OCI-LY1 (cell line): ENCODE results near the gene CHRM4.

Experiments used
- H2AFZ ChIP-seq: fragments of 200-600 bp; sonication (generic), shearing (Covaris generic); 2 replicates; pipeline ENCODE4 v1.6.0; 2014; ENCODE audit warnings: antibody characterized with exemption, mild to moderate bottlenecking, low read length
- H3F3A ChIP-seq: fragments of 200-600 bp; sonication (generic), shearing (Covaris generic); 2 replicates; pipeline ENCODE4 v1.6.0; 2014; ENCODE audit warnings: mild to moderate bottlenecking, antibody characterized with exemption, low read length, moderate library complexity; ENCODE audit not compliant: insufficient read depth
- H3K27ac ChIP-seq: fragments of 200-600 bp; sonication (generic); 2 replicates; pipeline ENCODE4 v1.5.1; 2014; ENCODE audit warnings: low read length, mixed run types, mild to moderate bottlenecking, low read depth; ENCODE audit not compliant: poor library complexity, severe bottlenecking
- H3K27me3 ChIP-seq: fragments of 200-600 bp; sonication (generic); 2 replicates; pipeline ENCODE4 v1.6.0; 2014; ENCODE audit warnings: antibody characterized with exemption, mild to moderate bottlenecking, low read length, moderate library complexity; ENCODE audit not compliant: insufficient read depth
- H3K36me3 ChIP-seq: fragments of 200-600 bp; sonication (generic); 2 replicates; pipeline ENCODE4 v1.6.1; 2014; ENCODE audit warnings: mild to moderate bottlenecking, antibody characterized with exemption, low read length, moderate library complexity, mixed read lengths; ENCODE audit not compliant: insufficient read depth
- H3K4me1 ChIP-seq: fragments of 200-600 bp; sonication (generic); 2 replicates; pipeline ENCODE4 v1.5.1; 2014; ENCODE audit warnings: mild to moderate bottlenecking, low read length, moderate library complexity; ENCODE audit not compliant: insufficient read depth, severe bottlenecking
- H3K4me2 ChIP-seq: fragments of 200-600 bp; sonication (generic), shearing (Covaris generic); 2 replicates; pipeline ENCODE4 v1.6.1; 2014; ENCODE audit warnings: low read length
- H3K4me3 ChIP-seq: fragments of 200-600 bp; sonication (generic); 2 replicates; pipeline ENCODE4 v1.5.1; 2014; ENCODE audit warnings: low read length, low read depth, mild to moderate bottlenecking, mixed read lengths; ENCODE audit not compliant: poor library complexity, severe bottlenecking
- H3K79me2 ChIP-seq: fragments of 200-600 bp; shearing (Covaris generic); 2 replicates; pipeline ENCODE4 v1.6.1; 2016; ENCODE audit warnings: mixed run types, low read length, mixed read lengths; ENCODE audit not compliant: insufficient read depth
- H3K9ac ChIP-seq: fragments of 200-600 bp; sonication (generic), shearing (Covaris generic); 2 replicates; pipeline ENCODE4 v1.6.1; 2014; ENCODE audit warnings: mild to moderate bottlenecking, low read length, mixed read lengths
- H3K9me2 ChIP-seq: fragments of 200-600 bp; sonication (generic), shearing (Covaris generic); 2 replicates; pipeline ENCODE4 v1.6.1; 2014; ENCODE audit warnings: low read depth, mild to moderate bottlenecking, low read length, mixed read lengths
- H3K9me3 ChIP-seq: fragments of 200-600 bp; shearing (Covaris generic); 2 replicates; pipeline ENCODE4 v1.6.1; 2014; ENCODE audit warnings: low read length, mixed read lengths
- H4K20me1 ChIP-seq: fragments of 200-600 bp; sonication (generic), shearing (Covaris generic); 2 replicates; pipeline ENCODE4 v1.6.0; 2016; ENCODE audit warnings: mild to moderate bottlenecking, low read length; ENCODE audit not compliant: insufficient read depth
- CTCF ChIP-seq: fragments of 200-600 bp; sonication (generic), shearing (Covaris generic); IDR thresholded peaks from 2 replicates; pipeline ENCODE4 v1.5.1; 2017; ENCODE audit warnings: mild to moderate bottlenecking, antibody characterized with exemption, low read length, moderate library complexity, mixed read lengths
- EZH2 ChIP-seq: fragments of 200-600 bp; sonication (generic), shearing (Covaris generic); IDR thresholded peaks from 2 replicates; pipeline ENCODE4 v1.8.0; 2017; ENCODE audit warnings: borderline replicate concordance, mixed run types, mild to moderate bottlenecking, antibody characterized with exemption, low read length, moderate library complexity, mixed read lengths

Gene CHRM4

GRCh38 chr11:46427364-46427763, 35.8 kb upstream of the CHRM4 start:
- H4K20me1 ChIP-seq, result no peaks in the 10 kb centered on the region
- TF ChIP-seq EZH2 (no peak), CTCF (no peak)
- H3K27ac ChIP-seq, result no peak overlapping the region
- no peaks in the 10 kb centered on the region for H3K27me3 ChIP-seq
- no peaks in the 10 kb centered on the region for H3F3A ChIP-seq
- H3K9ac ChIP-seq, result no peak overlapping the region
- no peaks in the 10 kb centered on the region for H3K9me3 ChIP-seq
- no peaks in the 10 kb centered on the region for H3K9me2 ChIP-seq
- H3K36me3 ChIP-seq, result peaks cover 17% of the 10 kb centered on the region; the same call in 1 of the 2 replicates
- H3K4me2 ChIP-seq, result no peak overlapping the region
- no peak overlapping the region for H3K4me3 ChIP-seq
- no peaks in the 10 kb centered on the region for H3K79me2 ChIP-seq
- no peak overlapping the region for H2AFZ ChIP-seq
- no peaks in the 10 kb centered on the region for H3K4me1 ChIP-seq

GRCh38 chr11:46426233-46426991, 34.8 kb upstream of the CHRM4 start:
- H2AFZ ChIP-seq, result no peak overlapping the region
- H3K27me3 ChIP-seq, result no peaks in the 10 kb centered on the region
- no peak overlapping the region for H3K4me2 ChIP-seq
- no peaks in the 10 kb centered on the region for H3K9me2 ChIP-seq
- no peak overlapping the region for H3K27ac ChIP-seq
- no peaks in the 10 kb centered on the region for H3F3A ChIP-seq
- no peaks in the 10 kb centered on the region for H3K79me2 ChIP-seq
- H3K9ac ChIP-seq, result no peak overlapping the region
- H3K9me3 ChIP-seq, result no peaks in the 10 kb centered on the region
- H3K4me1 ChIP-seq, result no peaks in the 10 kb centered on the region
- H4K20me1 ChIP-seq, result no peaks in the 10 kb centered on the region
- no peak overlapping the region for H3K4me3 ChIP-seq
- peaks cover 18% of the 10 kb centered on the region; the same call in 1 of the 2 replicates for H3K36me3 ChIP-seq
- no peak for TF ChIP-seq EZH2
- no peak for TF ChIP-seq CTCF

GRCh38 chr11:46422588-46422987, 31.0 kb upstream of the CHRM4 start:
- Histone ChIP-seq H4K20me1 (no peaks in the 10 kb centered on the region), H3K27ac (no peak overlapping the region), H3K9me2 (no peaks in the 10 kb centered on the region), H3K4me3 (no peak overlapping the region), H3K9me3 (no peaks in the 10 kb centered on the region), H2AFZ (no peak overlapping the region), H3K36me3 (peaks cover 22% of the 10 kb centered on the region; the same call in 1 of the 2 replicates), H3K4me2 (no peak overlapping the region), H3K4me1 (no peaks in the 10 kb centered on the region), H3K79me2 (no peaks in the 10 kb centered on the region), H3K27me3 (no peaks in the 10 kb centered on the region), H3F3A (no peaks in the 10 kb centered on the region), H3K9ac (no peak overlapping the region)
- TF ChIP-seq CTCF (no peak), EZH2 (no peak)
